SK-N-MC (cell line): ENCODE data around the gene RNF13.

Experiments used
- EZH2 ChIP-seq: fragments of 200-600 bp; sonication (generic); IDR thresholded peaks from one replicate; pipeline ENCODE4 v1.6.1; 2017; ENCODE audit warnings: antibody characterized with exemption
- FOXP2 ChIP-seq: optimal IDR thresholded peaks from 2 replicates; pipeline ENCODE3; 2011; ENCODE audit warnings: mild to moderate bottlenecking, moderate library complexity; ENCODE audit not compliant: insufficient read depth; ENCODE audit errors: extremely low read length, control extremely low read depth
- POLR2AphosphoS5 ChIP-seq: IDR thresholded peaks from 2 replicates; pipeline ENCODE4 v1.6.1; 2012; ENCODE audit warnings: mild to moderate bottlenecking, low read depth, low read length, borderline replicate concordance

- TF ChIP-seq EZH2 = no peak
- no peak for TF ChIP-seq POLR2AphosphoS5
- no peak for TF ChIP-seq FOXP2
Measured at GRCh38 chr3:149816311-149816710, 3.3 kb downstream of the RNF13 start.
